Subcutaneous abdominal adipose tissue (tissue), 5 donors: Measurements from ENCODE around the gene SACM1L.
"Not testable (repeated sequence)": the region's sequence is repeated elsewhere in the genome, so short reads cannot be mapped to it uniquely, and the experiment has no call there.

ENCODE experiments used
- H3K27ac ChIP-seq: one replicate; pipeline ENCODE4 v1.7.0; 2013; ENCODE audit warnings: low read depth, mild to moderate bottlenecking, inconsistent platforms, low read length, moderate library complexity
- H3K27me3 ChIP-seq, 5 donors: one replicate each; pipeline ENCODE4 v1.7.0; 2013; ENCODE audit warnings: low read length in 5 of 5, inconsistent platforms in 1 of 5; ENCODE audit not compliant: control insufficient read depth in 5 of 5, insufficient read depth in 4 of 5
- H3K36me3 ChIP-seq, 5 donors: one replicate each; pipeline ENCODE4 v1.7.0; 2013; ENCODE audit warnings: low read length in 5 of 5; ENCODE audit not compliant: control insufficient read depth in 5 of 5, insufficient read depth in 5 of 5
- H3K4me1 ChIP-seq, 5 donors: one replicate each; pipeline ENCODE4 v1.7.0; 2013; ENCODE audit warnings: low read length in 5 of 5, mild to moderate bottlenecking in 3 of 5, moderate library complexity in 1 of 5; ENCODE audit not compliant: control insufficient read depth in 5 of 5, insufficient read depth in 5 of 5
- H3K4me3 ChIP-seq, 5 donors: one replicate each; pipeline ENCODE4 v1.7.0; 2013; ENCODE audit warnings: low read length in 5 of 5, low read depth in 1 of 5
- H3K9ac ChIP-seq, 5 donors: one replicate each; pipeline ENCODE4 v1.7.0; 2013; ENCODE audit warnings: low read length in 5 of 5, mild to moderate bottlenecking in 4 of 5, moderate library complexity in 3 of 5
- H3K9me3 ChIP-seq, 5 donors: one replicate each; pipeline ENCODE4 v1.7.0; 2013; ENCODE audit warnings: low read length in 5 of 5; ENCODE audit not compliant: control insufficient read depth in 5 of 5
- donor health status: healthy.
- donor health status: healthy.
- donor health status: healthy.
- donor health status: healthy.
- donor health status: healthy.

Gene SACM1L

DNA sequence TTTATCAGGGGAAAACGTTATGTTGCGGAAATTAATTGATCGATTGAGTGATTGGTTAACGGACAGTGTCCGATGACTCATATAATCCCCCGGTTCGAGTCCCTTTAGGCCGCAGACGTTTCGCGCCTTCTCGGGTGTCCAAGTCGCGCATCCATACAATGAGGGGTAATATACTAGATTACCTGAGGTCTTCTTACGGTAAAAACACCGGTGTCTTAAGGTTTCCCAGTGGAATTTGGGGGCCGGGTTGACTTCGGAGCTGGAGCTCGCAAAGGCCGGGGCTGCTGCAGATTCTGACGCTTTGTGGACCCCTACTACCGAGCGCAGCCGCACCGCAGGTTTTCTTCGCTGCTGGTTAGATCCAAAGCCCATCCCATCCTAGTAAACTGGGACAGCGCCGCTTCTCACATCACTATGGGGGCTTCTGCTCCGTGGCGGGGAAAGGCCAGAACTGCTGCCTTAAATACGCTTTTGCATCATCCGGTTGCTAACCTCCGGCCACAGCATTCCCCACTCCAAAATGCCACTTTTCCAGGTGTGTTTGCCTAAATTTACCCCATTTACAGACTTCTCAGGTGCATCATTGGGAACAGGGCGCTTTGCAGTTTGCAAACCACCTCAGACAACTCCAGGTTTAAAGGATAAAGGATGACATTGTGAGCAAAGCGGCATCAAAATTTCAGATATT is 858 bp upstream of the SACM1L start:
- peaks cover 4 to 43% (median 38%) of the 10 kb centered on the region in 5 donors for H3K4me1 ChIP-seq
- H3K36me3 ChIP-seq: peaks cover 3 to 5% (median 3%) of the 10 kb centered on the region in 5 donors
- no peaks in the 10 kb centered on the region for H3K27me3 ChIP-seq
- peak overlapping the region in 4 of 5 donors; percentile 42 to 80 (median 50) for H3K9ac ChIP-seq
- H3K4me3 ChIP-seq: peak overlapping the region; percentile 73 to 93 (median 85)
- no peaks in the 10 kb centered on the region for H3K9me3 ChIP-seq
- H3K27ac ChIP-seq: peak overlapping the region; percentile 31

DNA sequence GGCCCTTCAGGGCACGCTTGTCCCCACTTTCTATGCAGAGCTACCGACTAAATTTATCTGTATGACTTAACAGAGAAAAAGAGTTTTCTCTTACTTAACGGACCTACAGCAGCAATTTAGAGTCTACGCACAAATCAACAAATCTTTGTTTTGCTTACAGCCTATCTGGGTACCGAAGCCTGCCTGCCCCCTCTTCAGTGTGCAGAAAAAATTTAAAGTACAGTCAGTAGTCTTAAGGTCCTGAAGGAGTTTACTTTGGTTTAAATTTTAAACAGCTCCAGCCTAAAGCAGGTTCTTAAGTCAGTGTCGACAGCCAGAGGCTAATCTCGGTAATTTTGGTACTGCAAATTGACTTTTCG is 570 bp downstream of the SACM1L start:
- H3K36me3 ChIP-seq: peaks cover 3 to 5% (median 3%) of the 10 kb centered on the region in 5 donors
- peaks cover 6 to 56% (median 50%) of the 10 kb centered on the region in 5 donors for H3K4me1 ChIP-seq
- peak overlapping the region; percentile 81 to 96 (median 94) for H3K9ac ChIP-seq

GRCh38 chr3:45690336-45691035 is 1.3 kb downstream of the SACM1L start:
- Histone ChIP-seq H3K9me3 (no peaks in the 10 kb centered on the region), H3K27me3 (no peaks in the 10 kb centered on the region), H3K4me3 (peak overlapping the region; percentile 19 to 88 (median 83)), H3K4me1 (peaks cover 6 to 56% (median 50%) of the 10 kb centered on the region in 5 donors), H3K9ac (peak overlapping the region; percentile 81 to 96 (median 94)), H3K27ac (peak overlapping the region; percentile 89), H3K36me3 (peaks cover 3 to 5% (median 3%) of the 10 kb centered on the region in 5 donors)

More for the DNA sequence above, 570 bp downstream of the SACM1L start:
- peak overlapping the region; percentile 67 to 88 (median 84) for H3K4me3 ChIP-seq
- peak overlapping the region; percentile 89 for H3K27ac ChIP-seq
- H3K27me3 ChIP-seq: no peaks in the 10 kb centered on the region
- no peaks in the 10 kb centered on the region for H3K9me3 ChIP-seq

- H3K4me1 ChIP-seq: peaks cover 6 to 56% (median 50%) of the 10 kb centered on the region in 5 donors
- H3K4me3 ChIP-seq: no peak overlapping the region
- H3K36me3 ChIP-seq: peaks cover 3 to 6% (median 3%) of the 10 kb centered on the region in 5 donors
- no peak overlapping the region for H3K9ac ChIP-seq
- H3K27me3 ChIP-seq: no peaks in the 10 kb centered on the region
- no peak overlapping the region for H3K27ac ChIP-seq
- H3K9me3 ChIP-seq: no peaks in the 10 kb centered on the region
Measured at GRCh38 chr3:45691842-45692241, 2.6 kb downstream of the SACM1L start.

GRCh38 chr3:45692866-45693265 is 3.7 kb downstream of the SACM1L start:
- no peaks in the 10 kb centered on the region for H3K9me3 ChIP-seq
- no peak overlapping the region for H3K9ac ChIP-seq
- H3K27me3 ChIP-seq: no peaks in the 10 kb centered on the region
- H3K4me1 ChIP-seq: peaks cover 6 to 56% (median 50%) of the 10 kb centered on the region in 5 donors
- no peak overlapping the region for H3K27ac ChIP-seq
- H3K4me3 ChIP-seq: no peak overlapping the region
- H3K36me3 ChIP-seq: peaks cover 3 to 6% (median 3%) of the 10 kb centered on the region in 5 donors

DNA sequence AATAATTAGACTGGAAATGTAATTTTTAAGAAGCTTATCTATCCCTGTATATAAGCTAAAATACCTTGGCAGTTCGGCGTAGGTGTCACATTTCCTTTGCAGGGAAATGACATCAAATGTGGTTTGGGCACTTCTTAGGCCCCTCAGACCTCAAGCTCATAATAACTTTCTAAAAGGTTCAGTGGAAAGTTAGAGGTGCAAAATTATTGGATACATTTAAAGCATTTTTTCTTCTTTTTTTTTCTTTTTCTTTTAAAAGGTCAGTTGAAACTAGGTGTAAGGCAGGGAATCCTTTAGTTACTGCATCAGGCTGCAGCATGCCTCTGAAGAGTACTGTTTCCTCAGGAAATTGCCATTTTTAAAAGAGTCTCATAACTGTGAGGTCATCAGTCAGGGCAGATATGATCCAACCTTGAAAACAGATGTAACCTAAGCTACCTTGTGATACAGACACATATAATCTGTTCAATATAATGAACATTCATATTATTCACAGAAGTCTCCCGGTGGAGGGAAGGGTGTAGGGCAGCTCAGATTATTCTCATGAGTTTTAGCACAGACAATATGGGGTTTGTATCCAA is 4.8 kb downstream of the SACM1L start:
- peaks cover 3 to 6% (median 3%) of the 10 kb centered on the region in 5 donors for H3K36me3 ChIP-seq
- no peak overlapping the region for H3K27ac ChIP-seq
- H3K9me3 ChIP-seq: no peaks in the 10 kb centered on the region
- H3K4me3 ChIP-seq: no peak overlapping the region
- no peaks in the 10 kb centered on the region for H3K27me3 ChIP-seq
- H3K4me1 ChIP-seq: peaks cover 5 to 48% (median 42%) of the 10 kb centered on the region in 5 donors
- H3K9ac ChIP-seq: peak overlapping the region in 1 of 5 donors; percentile 28

DNA sequence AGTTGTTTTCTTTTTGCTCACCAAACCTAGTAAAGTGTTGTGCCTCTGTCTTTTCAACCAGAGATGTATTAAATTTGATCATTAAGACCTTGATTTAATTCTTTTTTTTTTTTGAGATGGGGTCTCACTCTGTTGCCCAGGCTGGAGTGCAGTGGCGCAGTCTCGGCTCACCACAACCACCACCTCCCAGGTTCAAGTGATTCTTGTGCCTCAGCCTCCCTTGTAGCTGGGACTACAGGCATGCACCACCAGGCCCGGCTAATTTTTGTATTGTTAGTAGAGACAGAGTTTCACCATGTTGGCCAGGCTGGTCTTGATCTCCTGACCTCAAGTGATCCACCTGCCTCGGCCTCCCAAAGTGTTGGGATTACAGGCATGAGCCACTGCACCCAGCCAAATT is 6.0 kb downstream of the SACM1L start:
- H3K4me3 ChIP-seq, H3K9me3 ChIP-seq, H3K27ac ChIP-seq, H3K9ac ChIP-seq, H3K27me3 ChIP-seq, H3K36me3 ChIP-seq: not testable (repeated sequence)
- peaks cover 2 to 41% (median 35%) of the 10 kb centered on the region in 5 donors for H3K4me1 ChIP-seq

- Histone ChIP-seq H3K9me3 (no peaks in the 10 kb centered on the region), H3K27me3 (no peaks in the 10 kb centered on the region), H3K27ac (no peak overlapping the region), H3K4me1 (no peaks in the 10 kb centered on the region), H3K36me3 (peaks cover 6 to 14% (median 10%) of the 10 kb centered on the region in 5 donors), H3K4me3 (no peak overlapping the region), H3K9ac (no peak overlapping the region)
Measured at GRCh38 chr3:45700570-45701073, 11.4 kb downstream of the SACM1L start.

DNA sequence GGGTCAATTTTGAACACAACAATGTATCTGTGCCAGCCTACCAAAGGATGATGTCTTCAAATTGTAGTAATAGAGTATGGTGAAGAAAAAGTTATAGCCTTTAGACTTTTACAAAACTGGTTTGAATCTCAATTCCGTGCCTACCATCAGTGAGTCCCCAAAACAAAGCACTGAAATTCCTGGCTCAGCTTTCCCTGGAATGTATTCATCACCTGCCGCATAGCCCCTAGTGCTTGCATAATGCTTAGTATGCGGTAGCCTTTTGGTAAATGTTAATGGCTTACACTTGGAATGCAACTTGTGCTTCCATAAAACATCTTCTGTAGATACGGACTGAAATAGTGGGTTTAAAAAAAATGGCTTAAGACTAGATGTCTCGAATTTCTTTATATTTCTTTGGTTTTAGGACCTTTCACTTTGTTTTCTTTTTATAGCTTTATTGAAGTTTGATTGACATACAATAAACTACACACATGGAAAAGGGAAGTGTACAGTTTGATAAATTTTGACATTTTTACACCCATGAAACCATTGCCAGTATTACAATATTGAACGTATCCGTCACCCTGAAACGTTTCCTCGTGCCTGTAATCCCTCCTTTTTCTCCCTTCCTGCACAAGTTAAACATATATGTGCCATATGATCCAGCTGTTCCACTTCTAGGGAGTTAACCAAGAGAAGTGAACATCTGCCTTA is 12.1 kb downstream of the SACM1L start:
- H3K4me3 ChIP-seq: no peak overlapping the region
- no peaks in the 10 kb centered on the region for H3K9me3 ChIP-seq
- peaks cover 10 to 20% (median 17%) of the 10 kb centered on the region in 5 donors for H3K36me3 ChIP-seq
- H3K27ac ChIP-seq: no peak overlapping the region
- no peaks in the 10 kb centered on the region for H3K4me1 ChIP-seq
- H3K9ac ChIP-seq: no peak overlapping the region
- H3K27me3 ChIP-seq: no peaks in the 10 kb centered on the region
